Glomerular visceral epithelial cell (primary cell): ENCODE measurements around the gene CTSC.
"Not testable (repeated sequence)": the region's sequence is repeated elsewhere in the genome, so short reads cannot be mapped to it uniquely, and the experiment has no call there.

Experiments used
- DNase-seq: peaks from one replicate; pipeline ENCODE4 v3.0.0-alpha.2; 2016; ENCODE audit errors: extremely low spot score

Gene CTSC

GRCh38 chr11:88352139-88352538 is 14.6 kb upstream of the CTSC start:
- DNase-seq = no peak

DNA sequence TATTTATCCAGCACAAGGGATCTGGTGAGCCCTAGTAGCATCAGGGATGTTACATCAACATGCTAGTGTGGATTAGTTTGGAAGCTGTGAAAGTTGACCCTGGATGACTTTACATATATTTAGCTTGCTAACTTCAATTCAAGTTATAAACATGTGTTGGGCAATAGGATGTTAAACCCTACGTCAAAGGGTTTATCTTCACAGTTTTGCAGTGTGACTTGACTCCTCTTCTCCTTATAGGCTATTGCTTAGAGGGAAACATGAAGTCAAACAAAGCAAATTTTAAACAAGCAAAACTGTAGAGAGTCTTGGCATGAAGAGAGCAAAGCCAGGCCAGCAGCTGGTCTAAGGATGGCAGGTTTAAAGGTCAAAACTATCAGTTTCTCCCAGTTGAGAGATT is 11.3 kb upstream of the CTSC start:
- no peak for DNase-seq

DNA sequence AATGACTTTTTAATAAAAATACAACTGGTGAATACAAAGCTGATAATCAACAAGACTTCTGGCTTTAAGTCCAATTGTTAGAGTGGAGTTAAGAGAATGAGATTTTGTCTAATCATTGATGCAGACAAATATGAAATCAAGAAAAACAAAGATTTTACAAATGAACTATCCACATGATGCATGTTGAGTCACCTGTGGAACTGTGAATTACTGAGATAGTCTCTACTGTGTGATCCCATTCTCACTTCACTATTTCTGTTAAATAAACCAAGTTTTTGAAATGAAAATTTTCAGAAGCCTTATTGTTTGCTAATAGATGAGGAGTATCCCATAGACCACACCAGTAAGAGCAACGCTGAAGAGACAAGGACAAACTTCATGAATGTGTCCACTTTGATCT is 8.4 kb upstream of the CTSC start:
- DNase-seq = no peak

DNA sequence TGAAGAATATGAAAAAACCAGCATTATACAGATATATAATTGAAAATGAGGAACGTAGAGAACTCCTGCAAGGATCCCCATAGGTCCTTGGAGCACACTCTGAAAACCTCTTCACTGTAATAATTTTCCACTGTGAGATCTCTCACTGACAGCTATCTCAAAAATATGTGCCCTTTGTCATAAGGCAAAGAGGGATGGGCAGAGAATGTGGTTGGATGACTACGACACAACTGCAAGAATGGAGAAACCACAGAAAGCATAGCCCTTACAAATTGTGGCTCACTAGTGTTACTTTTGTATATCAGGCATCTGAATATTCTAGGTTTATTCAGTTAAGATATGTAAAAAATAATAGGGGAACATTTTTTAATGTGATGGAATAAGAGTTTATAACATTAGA is 7.9 kb upstream of the CTSC start:
- peak; percentile 48 for DNase-seq

DNA sequence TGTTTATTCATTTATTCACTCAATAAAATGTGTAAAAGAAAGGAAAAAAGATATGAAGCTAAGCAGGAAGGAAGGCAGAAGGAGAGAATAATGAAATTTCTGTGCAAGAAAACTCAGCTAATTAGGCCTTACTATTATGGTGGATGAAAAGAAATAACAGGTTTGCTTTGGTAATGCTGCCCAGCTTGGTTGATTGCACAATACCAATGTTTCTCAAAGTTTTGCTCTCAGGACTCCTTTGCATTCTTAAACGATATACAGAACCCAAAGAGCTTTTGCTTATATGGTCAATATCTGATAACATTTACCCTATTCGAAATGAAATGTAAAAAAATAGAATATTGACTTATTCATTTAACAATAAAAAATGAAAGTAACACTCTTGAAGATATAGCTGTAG is 7.3 kb upstream of the CTSC start:
- DNase-seq = no peak

GRCh38 chr11:88341522-88342251 is 4.2 kb upstream of the CTSC start:
- DNase-seq = no peak

- no peak for DNase-seq
Measured at GRCh38 chr11:88340366-88340935, 2.9 kb upstream of the CTSC start.

GRCh38 chr11:88337987-88338668 is 592 bp upstream of the CTSC start:
- peak; percentile 68 for DNase-seq

DNA sequence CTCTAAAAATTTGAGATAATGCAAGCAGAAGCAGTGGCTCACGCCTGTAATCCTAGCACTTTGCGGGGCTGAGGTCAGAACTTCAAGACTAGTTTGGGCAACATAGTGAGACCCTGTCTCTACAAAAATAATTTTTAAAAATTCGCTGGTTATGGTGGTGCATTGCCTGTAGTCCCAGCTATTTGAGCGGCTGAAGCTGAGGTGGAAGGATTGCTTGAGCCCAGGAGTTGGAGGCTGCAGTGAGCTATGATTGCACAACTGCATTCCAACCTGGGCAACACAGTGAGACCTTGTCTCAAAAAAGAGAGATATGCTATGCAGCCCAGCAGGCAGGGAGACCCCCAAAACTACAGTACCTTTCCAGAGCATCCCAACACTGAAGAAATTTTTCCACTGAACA is 2.3 kb downstream of the CTSC start:
- DNase-seq = no peak

GRCh38 chr11:88333862-88334261 is 3.7 kb downstream of the CTSC start:
- no peak for DNase-seq

DNA sequence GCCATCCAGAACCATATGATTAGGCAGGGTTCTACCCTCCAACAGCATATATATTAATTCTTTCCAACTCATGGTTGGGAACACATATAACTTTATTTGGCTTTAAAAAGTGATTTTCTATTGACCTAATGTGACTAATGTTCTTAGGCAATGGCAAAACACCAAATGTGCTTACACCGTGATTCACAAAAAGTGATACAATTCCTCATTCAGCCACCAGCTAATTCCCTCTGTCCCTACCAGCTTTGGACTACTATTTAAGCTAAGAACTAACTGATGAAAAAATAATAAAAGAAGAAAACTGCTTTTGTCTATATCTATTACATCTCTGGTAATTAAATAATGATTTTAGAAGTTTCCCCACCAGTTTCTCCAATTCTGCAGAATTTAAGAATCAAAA is 4.7 kb downstream of the CTSC start:
- DNase-seq = no peak

DNA sequence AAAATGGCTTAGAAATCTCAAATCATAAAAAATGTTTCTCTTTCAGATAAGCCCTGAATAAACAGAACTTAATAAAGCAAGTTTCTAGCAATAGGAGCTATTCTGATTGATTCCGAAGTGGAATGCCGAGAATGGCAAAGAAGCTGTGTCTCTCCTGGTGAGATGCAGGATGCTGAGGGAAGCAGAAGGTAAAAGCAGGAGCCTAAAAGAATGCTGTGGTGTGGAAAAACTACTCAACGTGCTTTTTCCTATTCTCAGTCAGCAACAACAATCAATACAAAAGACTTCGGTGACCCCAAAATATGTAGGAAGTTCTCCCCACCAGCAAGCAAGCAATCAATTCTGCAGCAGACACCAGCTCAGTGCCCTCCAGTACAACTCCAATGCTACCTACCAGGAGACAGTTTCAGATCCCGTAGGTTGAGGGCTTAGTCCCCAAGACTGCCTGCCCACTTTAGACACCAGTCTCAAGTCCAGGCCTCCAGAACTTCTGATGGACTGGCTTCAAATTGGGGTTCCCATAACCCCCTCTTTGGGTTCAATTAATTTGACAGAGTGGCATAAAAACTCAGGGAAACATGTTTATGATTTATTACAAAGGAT is 6.6 kb downstream of the CTSC start:
- no peak for DNase-seq

DNA sequence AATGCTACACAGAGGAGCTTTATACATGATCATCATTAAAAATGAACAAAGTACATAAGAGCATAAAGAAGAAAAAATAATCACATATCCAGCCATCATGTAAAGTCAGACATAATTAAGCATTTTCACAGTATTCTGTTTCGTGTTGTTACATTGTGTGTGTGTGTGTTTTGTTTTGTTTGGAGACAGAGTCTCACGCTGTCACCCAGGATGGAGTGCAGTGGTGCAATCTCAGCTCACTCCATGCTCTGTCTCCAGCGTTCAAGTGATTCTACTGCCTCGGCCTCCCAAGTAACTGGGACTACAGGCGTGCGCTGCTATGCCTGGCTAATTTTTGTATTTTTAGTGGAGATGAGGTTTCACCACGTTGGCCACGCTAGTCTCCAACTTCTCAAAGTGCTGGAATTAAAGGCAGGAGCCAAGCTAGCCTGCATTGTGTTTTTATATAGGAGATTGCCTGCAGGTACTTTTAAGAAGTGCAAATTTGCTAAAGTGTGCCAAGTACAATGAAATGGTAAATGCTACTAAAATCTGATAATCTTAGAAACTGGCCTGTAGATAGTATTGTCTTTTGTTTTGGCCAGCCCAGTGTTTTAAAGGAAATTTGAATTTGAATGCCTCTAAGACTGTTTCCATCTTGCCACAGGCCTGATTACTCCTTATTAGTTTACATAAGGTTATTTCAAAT is 7.8 kb downstream of the CTSC start:
- DNase-seq = no peak

DNA sequence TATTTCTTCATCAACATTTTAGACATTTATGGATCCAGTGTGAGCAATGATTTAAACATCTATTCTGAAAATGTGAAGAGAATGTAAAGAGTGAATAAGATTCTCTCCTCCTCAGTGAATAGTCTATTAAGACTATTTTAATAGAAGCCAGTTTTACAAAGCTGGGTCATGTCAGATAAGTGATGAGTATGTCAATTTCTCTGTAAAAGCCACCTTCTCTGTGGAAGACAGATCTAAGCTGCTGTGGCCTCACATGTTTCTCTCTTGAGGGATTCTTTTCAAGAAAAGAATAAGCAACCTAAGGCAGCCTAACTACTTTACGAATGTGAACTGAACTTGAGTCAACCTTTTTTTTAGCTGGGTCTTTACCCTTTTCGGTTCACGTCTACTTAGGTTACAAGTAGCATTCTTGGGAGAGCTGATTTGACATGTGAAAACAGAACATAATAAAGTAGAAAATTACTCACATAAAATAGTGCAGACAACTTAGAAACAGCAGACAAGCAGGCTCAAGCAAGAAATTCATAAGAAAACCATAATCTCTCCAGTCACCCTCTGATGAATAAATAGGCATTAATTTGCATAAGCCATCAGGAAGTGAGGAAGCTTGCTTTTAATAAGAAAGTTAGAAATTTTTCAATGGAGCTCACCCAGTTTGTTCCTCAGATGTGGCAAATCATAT is 9.9 kb downstream of the CTSC start:
- DNase-seq = no peak

DNA sequence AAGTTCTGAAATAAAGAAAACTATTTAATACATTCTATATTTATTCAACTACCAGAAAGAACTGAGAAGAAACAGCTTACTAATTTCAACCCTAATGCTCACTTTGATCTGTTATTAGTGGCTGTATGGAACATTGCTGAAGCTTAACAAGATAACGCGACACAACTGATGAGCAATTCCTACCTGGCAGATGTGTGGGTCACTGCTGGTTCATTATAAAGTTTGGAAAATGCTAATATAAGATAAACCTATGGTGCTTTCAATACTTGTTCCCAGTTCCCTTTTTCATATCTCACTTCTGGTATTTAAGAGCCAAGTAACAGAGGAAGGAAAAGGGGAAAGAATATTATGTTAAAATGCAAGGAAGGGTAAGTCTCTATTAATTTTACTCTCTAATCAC is 10.5 kb downstream of the CTSC start:
- no peak for DNase-seq

DNA sequence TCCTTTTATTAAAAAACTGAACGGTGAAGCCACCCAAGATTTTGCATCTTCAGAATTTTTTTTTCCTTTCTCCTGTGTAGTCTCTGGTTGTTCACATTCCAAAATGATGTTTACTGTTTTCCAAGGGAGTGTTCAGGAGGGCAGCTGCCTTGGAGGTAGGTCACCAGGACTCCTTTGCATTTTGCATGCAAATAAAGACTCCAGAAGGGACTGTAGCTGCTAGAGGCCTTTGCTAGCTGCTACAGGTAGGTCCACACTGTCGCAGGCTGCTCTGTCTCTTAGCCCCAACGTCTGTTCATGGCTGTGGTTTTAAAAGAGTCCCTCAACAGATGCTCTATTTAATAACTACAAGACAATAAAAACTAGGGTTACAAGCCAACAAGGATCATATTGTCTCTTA is 11.4 kb downstream of the CTSC start:
- no peak for DNase-seq

DNA sequence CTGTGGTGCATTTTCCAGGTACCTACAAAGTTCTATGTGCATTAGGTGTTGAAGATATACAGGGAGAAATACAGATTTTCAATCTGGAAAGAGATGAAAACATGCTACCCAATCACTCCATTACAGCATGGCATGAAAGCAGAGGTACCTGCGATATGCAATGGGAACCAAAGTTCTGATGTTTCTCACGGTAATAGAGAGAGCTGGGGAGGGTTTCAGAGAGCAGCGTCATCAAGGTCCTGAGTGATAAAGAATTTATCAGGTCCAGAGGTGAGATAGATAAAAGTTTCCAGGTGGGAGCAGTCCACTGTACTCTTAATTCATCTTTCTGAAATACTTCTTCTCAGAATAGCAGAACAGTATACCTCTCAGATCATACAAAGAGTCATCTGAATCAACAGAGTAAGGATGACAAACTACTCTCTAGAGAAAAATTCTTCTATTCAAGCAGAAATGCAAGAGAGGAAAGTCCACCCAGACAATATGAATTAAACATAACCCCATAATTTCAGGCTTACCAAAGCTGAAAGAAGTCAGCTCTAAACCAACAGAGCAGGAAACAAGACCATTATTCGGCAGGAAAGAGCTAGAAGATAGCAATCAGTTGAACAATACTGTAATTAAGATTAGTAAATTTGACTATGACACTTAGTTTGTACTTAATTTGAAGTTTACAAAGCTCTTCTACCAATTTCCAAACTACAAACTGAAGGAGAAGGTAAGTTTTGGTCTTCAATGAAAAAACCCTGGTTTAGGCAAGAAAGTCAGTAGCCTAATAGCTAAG is 12.8 kb downstream of the CTSC start:
- DNase-seq = no peak

DNA sequence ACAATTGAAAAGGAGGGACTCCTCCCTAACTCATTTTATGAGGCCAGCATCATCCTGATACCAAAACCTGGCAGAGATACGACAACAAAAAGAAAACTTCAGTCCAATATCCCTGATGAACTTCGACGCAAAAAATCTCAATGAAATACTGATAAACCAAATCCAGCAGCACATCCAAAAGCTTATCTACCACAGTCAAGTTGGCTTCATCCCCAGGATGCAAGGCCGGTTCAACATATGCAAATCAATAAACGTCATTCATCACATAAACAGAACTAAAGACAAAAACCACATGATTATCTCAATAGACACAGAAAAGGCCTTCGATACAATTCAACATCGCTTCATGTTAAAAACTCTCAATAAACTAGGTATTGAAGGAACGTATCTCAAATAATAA is 14.7 kb downstream of the CTSC start:
- not testable (repeated sequence) for DNase-seq

GRCh38 chr11:88321412-88321811 is 16.1 kb downstream of the CTSC start:
- not testable (repeated sequence) for DNase-seq

DNA sequence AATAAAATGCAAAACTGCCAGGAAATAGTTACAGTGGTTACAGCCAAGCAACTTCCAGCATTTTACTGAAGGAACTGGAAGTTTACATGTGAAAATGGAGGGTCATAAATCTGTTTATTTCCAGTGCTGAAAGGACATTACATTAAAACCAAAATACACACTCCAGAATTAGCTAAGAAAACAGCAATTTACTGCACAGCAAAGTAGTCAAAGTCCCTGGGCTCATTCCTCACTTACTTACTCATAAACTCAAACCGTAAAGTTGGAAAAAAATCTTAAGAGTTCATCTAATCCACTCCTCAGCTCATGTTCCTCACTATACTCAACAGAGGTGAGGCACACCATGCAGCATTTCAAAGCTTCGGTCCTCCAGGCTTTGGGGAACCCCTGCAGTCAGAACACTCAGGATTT is 17.4 kb downstream of the CTSC start:
- DNase-seq = no peak

GRCh38 chr11:88318017-88318416 is 19.5 kb downstream of the CTSC start:
- no peak for DNase-seq
